Cortex of kidney (tissue), 1 donor: Measurements from ENCODE around the gene KIRREL3.

Experiments used
- DNase-seq: peaks from one replicate; lab custom pipeline; 2025; lab: John Stamatoyannopoulos, UW

The KIRREL3 gene

DNA sequence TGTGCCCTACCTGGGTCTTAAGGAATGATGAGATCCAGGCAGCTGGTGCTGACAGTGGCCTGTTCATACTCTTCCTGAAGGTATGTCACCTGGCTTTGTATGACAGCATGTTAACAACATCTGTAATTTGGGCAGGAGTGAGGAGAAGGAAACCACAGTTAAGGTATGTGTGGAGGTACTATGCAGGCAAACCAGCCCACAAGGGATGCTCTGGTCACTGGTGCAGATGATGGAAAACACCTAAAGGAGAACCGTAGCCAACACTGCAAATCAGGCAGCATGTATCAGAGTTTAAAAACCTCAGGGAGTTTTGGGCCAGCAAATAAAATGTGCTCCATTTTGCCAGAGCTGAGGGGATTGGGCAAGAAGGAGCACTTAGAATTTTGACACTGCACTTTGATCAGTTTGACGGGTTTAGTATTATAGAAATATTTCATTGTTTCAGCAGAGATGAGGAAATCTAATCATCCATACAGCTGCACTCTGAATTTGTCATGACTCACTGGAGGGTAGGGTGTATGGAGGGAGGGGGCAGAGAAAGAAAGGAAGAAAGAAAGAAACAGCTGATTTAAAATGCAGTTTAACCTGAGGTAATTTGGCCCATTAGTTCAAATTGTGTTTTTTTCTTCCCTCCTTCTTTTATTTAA is 260.9 kb downstream of the KIRREL3 start:
- DNase-seq = no peak

- DNase-seq = no peak
These were observed 262.1 kb downstream of the KIRREL3 start for GRCh38 chr11:126738295-126739031.

GRCh38 chr11:126736682-126737572 is 263.6 kb downstream of the KIRREL3 start:
- DNase-seq = no peak

DNA sequence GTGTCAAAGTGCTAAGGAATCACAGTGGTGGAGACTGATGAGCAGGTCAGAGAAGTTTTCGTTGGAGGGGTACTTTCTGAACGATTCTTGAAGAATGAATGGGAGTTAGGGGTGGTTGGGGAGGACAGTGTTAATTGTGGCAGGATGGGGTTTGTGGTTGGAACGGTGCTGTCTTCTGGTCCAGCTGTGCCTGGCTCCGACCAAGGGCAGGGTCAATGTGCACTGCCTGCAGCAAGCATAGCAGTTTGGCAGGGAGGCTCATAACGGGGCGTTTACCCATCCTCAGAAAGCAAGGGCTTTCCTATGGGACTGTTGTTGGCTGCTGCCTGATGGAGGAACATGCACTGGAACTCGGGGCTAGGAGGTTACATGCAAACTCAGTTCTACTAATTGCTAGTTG is 265.8 kb downstream of the KIRREL3 start:
- no peak for DNase-seq

GRCh38 chr11:126733685-126734084 is 266.9 kb downstream of the KIRREL3 start:
- no peak for DNase-seq

- DNase-seq = no peak
These were observed 267.6 kb downstream of the KIRREL3 start for GRCh38 chr11:126732981-126733380.

DNA sequence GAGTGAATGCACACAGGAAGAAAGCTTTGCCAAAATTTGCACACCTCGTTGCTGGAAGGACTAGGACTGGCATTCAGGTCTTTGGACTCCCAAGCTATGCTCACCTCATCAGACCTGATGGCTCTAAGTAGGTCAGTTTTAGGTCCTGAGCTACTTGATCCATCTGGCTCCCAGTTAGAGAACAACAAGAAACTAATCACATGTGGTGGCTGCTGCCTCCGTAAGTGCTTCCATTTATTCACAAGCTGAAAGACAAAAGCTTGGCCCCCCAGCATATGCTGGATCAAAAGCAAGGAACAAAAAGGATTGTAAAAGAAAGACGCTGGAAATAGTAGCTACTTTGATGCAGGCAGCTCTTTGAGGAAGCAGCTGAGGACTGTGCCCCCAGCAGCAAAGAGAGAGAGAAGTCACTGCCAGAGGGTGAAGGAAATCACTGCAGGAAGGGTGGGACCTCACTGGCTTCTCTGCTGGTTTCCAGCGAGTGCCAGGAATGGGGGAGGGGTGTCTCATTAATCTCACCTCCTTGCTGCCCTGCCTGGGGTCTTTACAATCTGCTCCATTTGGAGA is 268.9 kb downstream of the KIRREL3 start:
- no peak for DNase-seq

GRCh38 chr11:126727381-126727780 is 273.2 kb downstream of the KIRREL3 start:
- DNase-seq = no peak

DNA sequence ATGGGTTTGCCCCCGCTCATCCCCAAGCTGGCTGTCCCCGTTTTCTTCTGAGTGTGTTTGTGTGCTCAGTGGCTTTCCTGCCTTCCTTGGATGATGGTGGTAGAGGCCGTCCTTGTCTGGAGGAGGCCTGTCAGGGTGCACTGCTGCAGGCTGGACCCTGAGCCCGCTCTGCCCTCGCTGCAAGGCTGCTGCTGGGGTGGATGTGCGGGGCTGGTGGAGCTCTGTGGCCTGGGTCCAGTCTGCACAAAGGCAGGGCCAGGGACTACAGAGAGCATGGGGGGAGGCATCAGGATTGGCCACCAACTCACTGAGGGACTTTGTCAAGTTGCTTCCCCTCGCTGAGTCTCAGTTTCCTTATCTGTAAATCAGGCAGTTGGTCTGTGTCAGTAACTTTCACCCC is 275.0 kb downstream of the KIRREL3 start:
- DNase-seq = no peak

DNA sequence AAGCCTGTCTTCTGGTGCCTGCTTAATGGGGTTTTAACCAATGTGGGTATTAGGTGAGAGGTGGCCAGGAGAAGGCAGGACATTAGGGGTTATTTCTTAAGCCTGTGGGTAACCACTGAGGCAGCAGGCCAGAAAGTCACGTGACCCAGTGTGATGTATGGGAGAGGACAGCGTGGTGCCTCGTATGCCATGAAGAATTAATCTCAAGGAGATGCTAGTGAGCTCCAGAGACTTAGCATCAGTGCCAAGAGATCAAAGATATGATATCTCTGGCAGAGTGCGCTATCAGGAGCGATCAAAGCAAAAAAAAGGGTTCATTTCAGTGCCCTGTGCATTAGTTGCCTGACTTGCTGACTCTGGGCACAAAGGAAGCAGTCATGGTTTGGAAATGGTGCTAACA is 275.5 kb downstream of the KIRREL3 start:
- DNase-seq = no peak

- DNase-seq = no peak
These were observed 276.9 kb downstream of the KIRREL3 start for GRCh38 chr11:126723665-126724045.

- no peak for DNase-seq
These were observed 277.5 kb downstream of the KIRREL3 start for GRCh38 chr11:126722956-126723664.

- DNase-seq = no peak
These were observed 278.4 kb downstream of the KIRREL3 start for GRCh38 chr11:126722006-126722736.

DNA sequence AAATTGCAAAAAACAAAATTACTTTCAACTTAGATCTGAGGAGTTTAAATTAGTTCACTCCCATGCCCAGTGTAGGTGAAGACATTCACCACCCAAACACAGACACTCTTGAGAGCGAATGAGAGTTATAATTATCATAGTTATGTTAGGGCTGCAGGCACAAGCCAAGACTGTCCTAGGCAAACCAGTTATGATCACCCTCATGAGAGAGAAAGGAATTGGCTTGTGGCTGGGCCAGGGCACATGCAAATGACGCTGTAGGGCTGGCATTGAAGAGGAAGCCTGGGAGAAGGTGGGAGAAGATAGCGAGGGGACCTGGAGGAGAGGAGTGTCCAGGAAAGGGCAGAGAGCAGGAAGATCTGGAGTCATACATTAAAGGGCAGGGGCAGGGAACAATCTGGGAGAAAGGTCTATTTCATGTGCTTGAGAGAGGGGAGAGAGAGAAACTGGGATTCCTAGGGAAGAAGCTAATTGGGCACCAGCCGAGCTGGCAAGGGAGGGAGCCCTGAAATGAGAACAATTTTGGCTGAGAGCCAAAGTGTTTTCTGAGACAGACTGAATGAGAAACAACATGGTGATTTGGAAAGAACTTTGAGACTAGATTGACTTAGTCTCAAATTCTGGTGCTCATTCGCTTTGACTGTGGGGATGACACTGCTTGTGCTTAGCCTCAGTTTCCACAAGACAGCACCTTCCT is 279.9 kb downstream of the KIRREL3 start:
- no peak for DNase-seq

- DNase-seq = no peak
These were observed 280.8 kb downstream of the KIRREL3 start for GRCh38 chr11:126719740-126720139.

GRCh38 chr11:126718276-126718675 is 282.3 kb downstream of the KIRREL3 start:
- DNase-seq = no peak

DNA sequence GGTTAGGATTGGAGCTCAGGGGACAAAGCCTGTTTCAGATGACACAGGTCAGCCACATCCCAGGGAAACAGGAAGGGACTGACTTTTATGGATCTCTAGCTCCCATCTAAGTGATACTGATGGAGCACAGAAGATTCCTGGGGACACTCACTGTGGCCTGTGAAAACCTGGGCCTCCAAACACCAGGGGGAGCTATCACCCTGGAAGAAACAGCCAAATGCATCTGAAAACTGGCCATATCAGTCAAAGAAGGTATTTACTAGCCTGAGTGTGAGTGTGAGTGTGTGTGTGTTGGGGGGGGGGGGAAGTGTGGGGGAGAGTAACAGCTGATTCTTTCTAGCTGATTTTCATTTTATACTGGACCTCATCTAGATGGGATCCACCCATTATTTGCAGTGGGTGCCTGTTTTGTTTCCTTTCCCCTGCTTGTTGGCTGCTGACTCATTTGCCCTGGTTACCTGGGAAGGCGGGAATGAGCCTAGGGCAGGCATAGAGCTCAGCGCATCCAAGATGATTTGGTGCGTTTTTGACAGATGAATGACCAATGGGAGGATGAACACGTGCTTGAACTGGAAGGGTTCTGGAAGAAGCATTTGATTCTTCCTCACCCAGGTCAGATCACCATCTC is 284.0 kb downstream of the KIRREL3 start:
- DNase-seq = no peak

DNA sequence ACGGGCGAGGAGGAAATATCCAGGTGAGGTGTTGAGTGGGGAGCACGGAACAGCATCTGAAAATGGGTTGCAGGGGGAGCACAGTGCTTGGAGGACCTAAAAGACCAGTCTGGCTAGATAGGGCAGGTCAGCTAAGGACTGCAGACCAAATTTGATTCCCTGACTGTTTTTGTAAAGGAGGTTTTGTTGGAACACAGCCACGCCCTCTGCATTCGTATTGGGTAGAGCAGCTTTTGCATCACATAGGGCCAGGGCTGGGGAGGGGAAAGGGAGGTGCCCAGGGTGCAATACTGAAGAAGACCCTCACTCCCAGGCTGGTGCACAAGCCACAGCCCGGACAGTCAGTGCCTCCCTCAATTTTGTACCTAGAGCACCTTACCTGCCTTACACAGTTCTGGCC is 286.8 kb downstream of the KIRREL3 start:
- no peak for DNase-seq

- DNase-seq = no peak
These were observed 288.5 kb downstream of the KIRREL3 start for GRCh38 chr11:126711977-126712625.
